SK-N-SH treated with all-trans-retinoic acid at 6 μM for 48 hours (cell line): ENCODE measurements around the gene NEUROD1.

Experiments
- ARNTL ChIP-seq: fragments of 450-650 bp; formaldehyde crosslinking; IDR thresholded peaks from 2 replicates; pipeline ENCODE4 v1.5.0; 2020; ENCODE audit warnings: low read depth, mild to moderate bottlenecking, moderate library complexity, borderline replicate concordance
- ESRRG ChIP-seq: fragments of 250-450 bp; sonication (Bioruptor Pico); IDR thresholded peaks from 2 replicates; pipeline ENCODE4 v1.6.1; 2021; ENCODE audit warnings: mild to moderate bottlenecking
- PPARA ChIP-seq: fragments of 250-450 bp; sonication (Bioruptor Pico); IDR thresholded peaks from 2 replicates; pipeline ENCODE4 v1.5.0; 2020; ENCODE audit warnings: mild to moderate bottlenecking, borderline replicate concordance
- RARB ChIP-seq: fragments of 250-450 bp; sonication (Bioruptor Pico); IDR thresholded peaks from 2 replicates; pipeline ENCODE4 v1.8.0; 2021; ENCODE audit warnings: mild to moderate bottlenecking, moderate library complexity
- TOX ChIP-seq: fragments of 250-450 bp; sonication (Bioruptor Pico); IDR thresholded peaks from 2 replicates; pipeline ENCODE4 v1.8.0; 2021; ENCODE audit warnings: mild to moderate bottlenecking, moderate library complexity, borderline replicate concordance
- ZFP3 ChIP-seq: fragments of 250-450 bp; sonication (Bioruptor Pico); IDR thresholded peaks from 2 replicates; pipeline ENCODE4 v1.5.0; 2020; ENCODE audit warnings: mild to moderate bottlenecking, moderate library complexity
- TF ChIP-seq, protein P1 (sequence below): fragments of 250-450 bp; sonication (Bioruptor Pico); IDR thresholded peaks from 2 replicates; pipeline ENCODE4 v1.8.0; 2021; ENCODE audit warnings: low read depth, mild to moderate bottlenecking, moderate library complexity, borderline replicate concordance

DNA sequence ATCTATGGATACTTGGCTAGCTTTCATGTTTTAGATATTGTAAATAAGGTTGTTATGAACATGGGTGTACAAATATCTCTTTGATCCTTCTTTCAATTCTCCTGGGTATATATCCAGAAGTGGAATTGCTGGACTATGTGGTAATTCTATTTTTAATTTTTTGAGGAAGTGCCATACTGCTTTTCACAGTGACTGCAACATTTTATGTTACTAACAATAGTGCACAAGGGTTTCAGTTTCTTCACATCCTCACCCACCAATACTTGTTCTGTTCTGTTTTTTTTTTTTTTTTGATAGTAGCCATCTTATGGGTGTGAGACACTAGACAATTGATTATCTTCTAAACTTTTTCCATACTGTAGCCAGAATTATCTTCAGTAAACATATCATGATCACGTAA, 17.3 kb upstream of the NEUROD1 start:
- TF ChIP-seq RARB (CRISPR knock-in tag) (no peak), PPARA (no peak), ESRRG (CRISPR knock-in tag) (no peak), ARNTL (CRISPR knock-in tag) (no peak), ZFP3 (no peak), TOX (no peak)
- TF ChIP-seq, protein P1, sequence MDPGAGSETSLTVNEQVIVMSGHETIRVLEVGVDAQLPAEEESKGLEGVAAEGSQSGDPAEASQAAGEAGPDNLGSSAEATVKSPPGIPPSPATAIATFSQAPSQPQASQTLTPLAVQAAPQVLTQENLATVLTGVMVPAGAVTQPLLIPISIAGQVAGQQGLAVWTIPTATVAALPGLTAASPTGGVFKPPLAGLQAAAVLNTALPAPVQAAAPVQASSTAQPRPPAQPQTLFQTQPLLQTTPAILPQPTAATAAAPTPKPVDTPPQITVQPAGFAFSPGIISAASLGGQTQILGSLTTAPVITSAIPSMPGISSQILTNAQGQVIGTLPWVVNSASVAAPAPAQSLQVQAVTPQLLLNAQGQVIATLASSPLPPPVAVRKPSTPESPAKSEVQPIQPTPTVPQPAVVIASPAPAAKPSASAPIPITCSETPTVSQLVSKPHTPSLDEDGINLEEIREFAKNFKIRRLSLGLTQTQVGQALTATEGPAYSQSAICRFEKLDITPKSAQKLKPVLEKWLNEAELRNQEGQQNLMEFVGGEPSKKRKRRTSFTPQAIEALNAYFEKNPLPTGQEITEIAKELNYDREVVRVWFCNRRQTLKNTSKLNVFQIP (CRISPR knock-in tag) = no peak
